HepG2 (cell line): Measurements from ENCODE around the gene RNASE13. TPM values are rescaled to one million over a fixed set of nuclear protein-coding genes. Genes with fewer than 3 reads are reported as not detected.

Experiments used
- ARNT ChIP-seq: fragments of 450-650 bp; IDR thresholded peaks from 2 replicates; pipeline ENCODE4 v1.6.1; 2017
- FOSL2 ChIP-seq: sonication (generic); formaldehyde crosslinking; IDR thresholded peaks from 2 replicates; pipeline ENCODE4 v1.4.0; 2020; ENCODE audit warnings: missing genetic modification reagents
- FOXC1 ChIP-seq: sonication (generic); formaldehyde crosslinking; IDR thresholded peaks from 2 replicates; pipeline ENCODE4 v1.8.0; 2022; ENCODE audit warnings: mild to moderate bottlenecking, missing genetic modification reagents, borderline replicate concordance
- HIC2 ChIP-seq: sonication (generic); formaldehyde crosslinking; IDR thresholded peaks from 2 replicates; pipeline ENCODE4 v1.9.0; 2022; ENCODE audit warnings: low read depth, missing genetic modification reagents
- MYNN ChIP-seq: sonication (generic); formaldehyde crosslinking; IDR thresholded peaks from 2 replicates; pipeline ENCODE4 v1.4.0; 2020; ENCODE audit warnings: mild to moderate bottlenecking, low read depth, missing genetic modification reagents
- NR3C1 ChIP-seq: sonication (generic); formaldehyde crosslinking; IDR thresholded peaks from 2 replicates; pipeline ENCODE4 v1.4.0; 2020; ENCODE audit warnings: missing genetic modification reagents
- RAD21 ChIP-seq: fragments of 450-650 bp; formaldehyde crosslinking; IDR thresholded peaks from 2 replicates; pipeline ENCODE4 v1.5.0; 2020; ENCODE audit warnings: mild to moderate bottlenecking
- REXO4 ChIP-seq: sonication (generic); formaldehyde crosslinking; IDR thresholded peaks from 2 replicates; pipeline ENCODE4 v1.8.0; 2022; ENCODE audit warnings: missing genetic modification reagents, mild to moderate bottlenecking, borderline replicate concordance
- SNAPC4 ChIP-seq: sonication (generic); formaldehyde crosslinking; IDR thresholded peaks from 2 replicates; pipeline ENCODE4 v1.4.0; 2020; ENCODE audit warnings: mild to moderate bottlenecking, missing genetic modification reagents
- SUZ12 ChIP-seq: fragments of 150-350 bp; IDR thresholded peaks from 2 replicates; pipeline ENCODE4 v1.6.1; 2014; ENCODE audit warnings: low read depth, low read length
- TFAP4 ChIP-seq: sonication (generic); IDR thresholded peaks from 2 replicates; pipeline ENCODE4 v1.6.1; 2016; ENCODE audit warnings: low read depth, borderline replicate concordance
- ZBTB3 ChIP-seq: sonication (generic); formaldehyde crosslinking; IDR thresholded peaks from 2 replicates; pipeline ENCODE4 v1.4.0; 2020; ENCODE audit warnings: low read depth, mild to moderate bottlenecking, moderate library complexity, missing genetic modification reagents, borderline replicate concordance
- ZNF331 ChIP-seq: sonication (generic); formaldehyde crosslinking; IDR thresholded peaks from 2 replicates; pipeline ENCODE4 v1.4.0; 2020; ENCODE audit warnings: missing genetic modification reagents
- ZNF362 ChIP-seq: sonication (generic); formaldehyde crosslinking; IDR thresholded peaks from 2 replicates; pipeline ENCODE4 v1.4.0; 2020; ENCODE audit warnings: missing genetic modification reagents, mild to moderate bottlenecking, borderline replicate concordance
- ZNF570 ChIP-seq: sonication (generic); formaldehyde crosslinking; IDR thresholded peaks from 2 replicates; pipeline ENCODE4 v1.4.0; 2020; ENCODE audit warnings: mild to moderate bottlenecking, missing genetic modification reagents, borderline replicate concordance
- ZNF597 ChIP-seq: sonication (generic); formaldehyde crosslinking; IDR thresholded peaks from 2 replicates; pipeline ENCODE4 v1.5.0; 2020; ENCODE audit warnings: missing genetic modification reagents
- ZNF816 ChIP-seq: sonication (generic); formaldehyde crosslinking; IDR thresholded peaks from 2 replicates; pipeline ENCODE4 v1.8.0; 2022; ENCODE audit warnings: missing genetic modification reagents, mild to moderate bottlenecking, borderline replicate concordance
- polyA plus RNA-seq, 8 experiments: library from polyadenylated mRNA; depleted of rRNA in 3 of 8; stranded (reverse) in 7 of 8; unstranded in 1 of 8; fragments of >200 nt; fragmentation: Illumina TruSeq in 4 of 8; extraction: Trizol in 4 of 8; gene quantifications; 2 replicates each; pipeline versions ENCODE4 v1.2.1 to v1.2.3, GENCODE V29; 2011 to 2016; ENCODE audit warnings: low read depth in 4 of 8, missing spikeins in 1 of 8, mixed read lengths in 1 of 8; ENCODE audit not compliant: insufficient read depth in 1 of 8
- total RNA-seq, 5 experiments: library from RNA; depleted of rRNA; stranded (reverse); fragments of >200 nt; fragmentation: Illumina TruSeq; extraction: Trizol; gene quantifications; 2 replicates each; pipeline ENCODE4 v1.2.3, GENCODE V29; 2016; ENCODE audit warnings: low read depth in 1 of 5

The RNASE13 gene
- total and polyA plus RNA-seq, 2 of the 13 experiments (the other 11 are each of a cell fraction or from before 2014, with no cell fraction given) = 1.0 TPM; not detected in 1

- no peak for TF ChIP-seq REXO4 (CRISPR knock-in tag)
- no peak for TF ChIP-seq ZNF597
- 0 out of 2 replicates have a peak, but pooled peaks have one; percentile 31 for TF ChIP-seq SNAPC4
- TF ChIP-seq ZNF816 (CRISPR knock-in tag) = no peak
- peak; percentile 92 for TF ChIP-seq RAD21 (CRISPR knock-in tag)
- TF ChIP-seq SUZ12 = no peak
- TF ChIP-seq ZBTB3 (CRISPR knock-in tag) = no peak; the same call in none of the 2 replicates
- TF ChIP-seq ZNF362 (CRISPR knock-in tag) = no peak
- no peak for TF ChIP-seq HIC2 (CRISPR knock-in tag)
- TF ChIP-seq MYNN (CRISPR knock-in tag) = no peak
- TF ChIP-seq TFAP4 = peak; percentile 68; the same call in 1 of the 2 replicates
- no peak for TF ChIP-seq ARNT
- no peak for TF ChIP-seq FOXC1 (CRISPR knock-in tag)
- TF ChIP-seq ZNF331 (CRISPR knock-in tag) = peak; percentile 21; the same call in 1 of the 2 replicates
- TF ChIP-seq NR3C1 (CRISPR knock-in tag) = no peak
- TF ChIP-seq ZNF570 (CRISPR knock-in tag) = no peak
- TF ChIP-seq FOSL2 (CRISPR knock-in tag) = no peak; the same call in 1 of the 2 replicates
Observed at GRCh38 chr14:21039585-21040369, 5.2 kb upstream of the RNASE13 start (continued).
